Measurements from ENCODE around the gene LKAAEAR1. TPM values are rescaled to one million over a fixed set of nuclear protein-coding genes. Genes with fewer than 3 reads are reported as not detected.

LKAAEAR1 gene
- total and polyA plus RNA-seq, 9 of the 15 experiments (the other 6 are each of a cell fraction or from before 2014, with no cell fraction given): not detected

DNA sequence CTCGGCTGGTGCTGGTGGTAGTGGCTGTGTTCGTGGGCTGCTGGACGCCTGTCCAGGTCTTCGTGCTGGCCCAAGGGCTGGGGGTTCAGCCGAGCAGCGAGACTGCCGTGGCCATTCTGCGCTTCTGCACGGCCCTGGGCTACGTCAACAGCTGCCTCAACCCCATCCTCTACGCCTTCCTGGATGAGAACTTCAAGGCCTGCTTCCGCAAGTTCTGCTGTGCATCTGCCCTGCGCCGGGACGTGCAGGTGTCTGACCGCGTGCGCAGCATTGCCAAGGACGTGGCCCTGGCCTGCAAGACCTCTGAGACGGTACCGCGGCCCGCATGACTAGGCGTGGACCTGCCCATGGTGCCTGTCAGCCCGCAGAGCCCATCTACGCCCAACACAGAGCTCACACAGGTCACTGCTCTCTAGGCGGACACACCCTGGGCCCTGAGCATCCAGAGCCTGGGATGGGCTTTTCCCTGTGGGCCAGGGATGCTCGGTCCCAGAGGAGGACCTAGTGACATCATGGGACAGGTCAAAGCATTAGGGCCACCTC is 14.3 kb upstream of the LKAAEAR1 start (continued):
- TF ChIP-seq, protein P1, sequence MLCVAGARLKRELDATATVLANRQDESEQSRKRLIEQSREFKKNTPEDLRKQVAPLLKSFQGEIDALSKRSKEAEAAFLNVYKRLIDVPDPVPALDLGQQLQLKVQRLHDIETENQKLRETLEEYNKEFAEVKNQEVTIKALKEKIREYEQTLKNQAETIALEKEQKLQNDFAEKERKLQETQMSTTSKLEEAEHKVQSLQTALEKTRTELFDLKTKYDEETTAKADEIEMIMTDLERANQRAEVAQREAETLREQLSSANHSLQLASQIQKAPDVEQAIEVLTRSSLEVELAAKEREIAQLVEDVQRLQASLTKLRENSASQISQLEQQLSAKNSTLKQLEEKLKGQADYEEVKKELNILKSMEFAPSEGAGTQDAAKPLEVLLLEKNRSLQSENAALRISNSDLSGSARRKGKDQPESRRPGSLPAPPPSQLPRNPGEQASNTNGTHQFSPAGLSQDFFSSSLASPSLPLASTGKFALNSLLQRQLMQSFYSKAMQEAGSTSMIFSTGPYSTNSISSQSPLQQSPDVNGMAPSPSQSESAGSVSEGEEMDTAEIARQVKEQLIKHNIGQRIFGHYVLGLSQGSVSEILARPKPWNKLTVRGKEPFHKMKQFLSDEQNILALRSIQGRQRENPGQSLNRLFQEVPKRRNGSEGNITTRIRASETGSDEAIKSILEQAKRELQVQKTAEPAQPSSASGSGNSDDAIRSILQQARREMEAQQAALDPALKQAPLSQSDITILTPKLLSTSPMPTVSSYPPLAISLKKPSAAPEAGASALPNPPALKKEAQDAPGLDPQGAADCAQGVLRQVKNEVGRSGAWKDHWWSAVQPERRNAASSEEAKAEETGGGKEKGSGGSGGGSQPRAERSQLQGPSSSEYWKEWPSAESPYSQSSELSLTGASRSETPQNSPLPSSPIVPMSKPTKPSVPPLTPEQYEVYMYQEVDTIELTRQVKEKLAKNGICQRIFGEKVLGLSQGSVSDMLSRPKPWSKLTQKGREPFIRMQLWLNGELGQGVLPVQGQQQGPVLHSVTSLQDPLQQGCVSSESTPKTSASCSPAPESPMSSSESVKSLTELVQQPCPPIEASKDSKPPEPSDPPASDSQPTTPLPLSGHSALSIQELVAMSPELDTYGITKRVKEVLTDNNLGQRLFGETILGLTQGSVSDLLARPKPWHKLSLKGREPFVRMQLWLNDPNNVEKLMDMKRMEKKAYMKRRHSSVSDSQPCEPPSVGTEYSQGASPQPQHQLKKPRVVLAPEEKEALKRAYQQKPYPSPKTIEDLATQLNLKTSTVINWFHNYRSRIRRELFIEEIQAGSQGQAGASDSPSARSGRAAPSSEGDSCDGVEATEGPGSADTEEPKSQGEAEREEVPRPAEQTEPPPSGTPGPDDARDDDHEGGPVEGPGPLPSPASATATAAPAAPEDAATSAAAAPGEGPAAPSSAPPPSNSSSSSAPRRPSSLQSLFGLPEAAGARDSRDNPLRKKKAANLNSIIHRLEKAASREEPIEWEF (CRISPR knock-in tag; IDR thresholded peaks at IDR 0.05): no peak
- TF ChIP-seq DNMT1 (IDR thresholded peaks at IDR 0.05): no peak

DNA sequence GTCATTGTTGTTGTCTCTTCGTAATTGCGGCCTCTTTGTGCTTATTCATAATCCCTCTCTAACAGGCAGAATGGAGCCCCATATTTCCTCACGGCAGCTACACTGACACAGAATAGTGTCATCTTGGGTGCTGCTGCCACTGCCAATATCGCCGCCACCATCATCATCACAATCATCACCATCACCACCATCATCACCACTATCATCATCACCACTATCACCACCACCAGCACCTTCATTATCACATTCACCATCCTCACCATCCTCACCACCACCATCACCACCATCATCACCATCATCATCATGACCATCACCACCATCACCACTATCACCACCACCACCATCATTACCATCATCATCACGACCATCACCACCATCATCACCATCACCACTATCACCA is 12.3 kb upstream of the LKAAEAR1 start:
- FAIRE-seq (no peak), DNase-seq (ENCODE audit: extremely low read depth in 1 of 4, low spot score in 3 of 4) (no peak), ATAC-seq (no peak)
- intact Hi-C loops (cut with micrococcal nuclease): no loop called here
- no peaks in the 10 kb centered on the region for H3K9me3 ChIP-seq (replicated peaks; ENCODE audit: control insufficient read depth, insufficient read depth, low read depth, low read length)
- CTCF ChIA-PET (ENCODE audit: low intra/inter-chr PET ratio): no interaction called here
- H3K4me1 ChIP-seq (replicated peaks in 1 of 2; ENCODE audit: control insufficient read depth in 2 of 2, insufficient read depth in 2 of 2, low read length in 2 of 2): peaks cover 0 to 23% of the 10 kb centered on the region in 2 experiments; a peak in 2 of 5 replicates
- H3K27me3 ChIP-seq (ENCODE audit: control insufficient read depth in 2 of 2, insufficient read depth in 2 of 2, low read length in 2 of 2): peaks cover 20 to 41% of the 10 kb centered on the region in 2 experiments; a peak in 4 of 5 replicates
- in situ Hi-C loops (cut with MboI): no loop called here
- 0 out of 2 replicates have a peak, but pooled peaks cover under 1% of the 10 kb centered on the region for H4K20me1 ChIP-seq (replicated peaks; ENCODE audit: control insufficient read depth, insufficient read depth, low read length)
- H3K27ac ChIP-seq (ENCODE audit: extremely low read depth, low read depth, low read length): no peak overlapping the region
- no peaks in the 10 kb centered on the region for H3K79me2 ChIP-seq (ENCODE audit: control insufficient read depth, insufficient read depth, low read length)
- H3K9me1 ChIP-seq (ENCODE audit: control insufficient read depth, insufficient read depth, low read length): no peaks in the 10 kb centered on the region
- POLR2A ChIA-PET: interaction anchor here (0.9 kb wide), 1 partner anchor 140 kb away, joined by 3 read pairs; the partner anchor contains the start of gene UCKL1
- H3K4me2 ChIP-seq (ENCODE audit: insufficient read depth, low read length): no peak overlapping the region
- 0% methylated on average over 5 of the region's 6 CpGs for WGBS (ENCODE audit: insufficient coverage, low coverage, missing lambda C conversion rate)
- no peaks in the 10 kb centered on the region for H3K36me3 ChIP-seq (ENCODE audit: control insufficient read depth, insufficient read depth, low read length)
- no TSS peak for BruUV-seq (replicated peaks)
- no peak overlapping the region for H3K4me3 ChIP-seq
- TF ChIP-seq NR4A1 (CRISPR knock-in tag; IDR thresholded peaks at IDR 0.05): no peak
- TF ChIP-seq NR4A1 (tag; IDR thresholded peaks at IDR 0.05): no peak
- no peak for TF ChIP-seq ZNF785 (CRISPR knock-in tag; IDR thresholded peaks at IDR 0.05)
- no peak overlapping the region for H3K9ac ChIP-seq (ENCODE audit: insufficient read depth in 1 of 2, low read depth in 2 of 2, low read length in 2 of 2)
- H2AFZ ChIP-seq (ENCODE audit: low read depth, low read length): no peak overlapping the region

Data from K562 (cell line).